ENCODE data around the gene CEP152. TPM values are rescaled to one million over a fixed set of nuclear protein-coding genes. Genes with fewer than 3 reads are reported as not detected.
A peak's percentile ranks its signal among the peaks of the same experiment; 100 is the strongest.

Gene CEP152
- total RNA-seq, 2 experiments from 2014 or later, result 34.4 to 42.2 TPM

- peaks cover 3% of the 10 kb centered on the region for H3K27me3 Mint-ChIP-seq
- no peaks in the 10 kb centered on the region for H3K4me1 Mint-ChIP-seq
- no peak overlapping the region for H3K27ac Mint-ChIP-seq
- H3K9me3 Mint-ChIP-seq (ENCODE audit: low read depth), result no peaks in the 10 kb centered on the region
- H3K4me3 Mint-ChIP-seq, result no peak overlapping the region
- no peak for DNase-seq
- ChIA-PET POLR2A (no interaction called here), CTCF (no interaction called here)
- intact Hi-C loops (cut with DNase I, micrococcal nuclease), result no loop called here
- ATAC-seq, result no peak
- H3K36me3 Mint-ChIP-seq (ENCODE audit: low read depth), result no peaks in the 10 kb centered on the region
Measured at GRCh38 chr15:48842501-48842900, 31.6 kb upstream of the CEP152 start.

- no peak for DNase-seq
- Mint-ChIP-seq H3K27me3 (peaks cover 14% of the 10 kb centered on the region), H3K27ac (no peak overlapping the region), H3K4me3 (no peak overlapping the region), H3K36me3 (ENCODE audit: low read depth) (no peaks in the 10 kb centered on the region), H3K4me1 (no peaks in the 10 kb centered on the region), H3K9me3 (ENCODE audit: low read depth) (peaks cover 12% of the 10 kb centered on the region)
- no peak for ATAC-seq
- CTCF ChIA-PET, result no interaction called here
- intact Hi-C loops (cut with DNase I, micrococcal nuclease), result no loop called here
- POLR2A ChIA-PET, result no interaction called here
Measured at GRCh38 chr15:48834756-48835155, 23.9 kb upstream of the CEP152 start.

- Mint-ChIP-seq H3K27me3 (peaks cover 16% of the 10 kb centered on the region), H3K27ac (no peak overlapping the region), H3K4me3 (no peak overlapping the region), H3K36me3 (ENCODE audit: low read depth) (no peaks in the 10 kb centered on the region), H3K9me3 (ENCODE audit: low read depth) (peaks cover 12% of the 10 kb centered on the region), H3K4me1 (no peaks in the 10 kb centered on the region)
- POLR2A ChIA-PET, result no interaction called here
- DNase-seq, result no peak
- intact Hi-C loops (cut with DNase I, micrococcal nuclease), result no loop called here
- CTCF ChIA-PET, result interaction anchor here (0.6 kb wide), 1 partner anchor 424 kb away, joined by 3 read pairs; no protein-coding TSS in a partner anchor
- ATAC-seq, result no peak
Measured at GRCh38 chr15:48833526-48834239, 22.8 kb upstream of the CEP152 start.

- intact Hi-C loops (cut with DNase I, micrococcal nuclease), result no loop called here
- Mint-ChIP-seq H3K36me3 (ENCODE audit: low read depth) (no peaks in the 10 kb centered on the region), H3K4me3 (no peak overlapping the region), H3K27ac (no peak overlapping the region), H3K9me3 (ENCODE audit: low read depth) (peaks cover 12% of the 10 kb centered on the region), H3K27me3 (peaks cover 14% of the 10 kb centered on the region), H3K4me1 (no peaks in the 10 kb centered on the region)
- ChIA-PET CTCF (no interaction called here), POLR2A (no interaction called here)
- ATAC-seq (no peak), DNase-seq (no peak)
Measured at GRCh38 chr15:48832648-48833047, 21.8 kb upstream of the CEP152 start.

- H3K27me3 Mint-ChIP-seq, result peaks cover 9% of the 10 kb centered on the region
- H3K9me3 Mint-ChIP-seq (ENCODE audit: low read depth), result peaks cover 12% of the 10 kb centered on the region
- intact Hi-C loops (cut with DNase I, micrococcal nuclease), result no loop called here
- CTCF ChIA-PET, result no interaction called here
- no peak overlapping the region for H3K27ac Mint-ChIP-seq
- POLR2A ChIA-PET, result no interaction called here
- peaks cover 8% of the 10 kb centered on the region for H3K4me1 Mint-ChIP-seq
- ATAC-seq (no peak), DNase-seq (no peak)
- H3K36me3 Mint-ChIP-seq (ENCODE audit: low read depth), result no peaks in the 10 kb centered on the region
- H3K4me3 Mint-ChIP-seq, result no peak overlapping the region
Measured at GRCh38 chr15:48828906-48829305, 18.0 kb upstream of the CEP152 start.

- POLR2A ChIA-PET, result no interaction called here
- peaks cover 12% of the 10 kb centered on the region for H3K9me3 Mint-ChIP-seq (ENCODE audit: low read depth)
- ATAC-seq (no peak), DNase-seq (no peak)
- intact Hi-C loops (cut with DNase I, micrococcal nuclease), result no loop called here
- peaks cover 8% of the 10 kb centered on the region for H3K4me1 Mint-ChIP-seq
- no peak overlapping the region for H3K27ac Mint-ChIP-seq
- H3K27me3 Mint-ChIP-seq, result peaks cover 9% of the 10 kb centered on the region
- no peaks in the 10 kb centered on the region for H3K36me3 Mint-ChIP-seq (ENCODE audit: low read depth)
- no peak overlapping the region for H3K4me3 Mint-ChIP-seq
- CTCF ChIA-PET, result no interaction called here
Measured at GRCh38 chr15:48828471-48828870, 17.6 kb upstream of the CEP152 start.

- intact Hi-C loops (cut with DNase I, micrococcal nuclease), result no loop called here
- POLR2A ChIA-PET, result no interaction called here
- Mint-ChIP-seq H3K36me3 (ENCODE audit: low read depth) (no peaks in the 10 kb centered on the region), H3K4me1 (peaks cover 8% of the 10 kb centered on the region), H3K4me3 (no peak overlapping the region), H3K27me3 (peaks cover 8% of the 10 kb centered on the region), H3K27ac (no peak overlapping the region), H3K9me3 (ENCODE audit: low read depth) (no peaks in the 10 kb centered on the region)
- ATAC-seq, result no peak
- CTCF ChIA-PET, result interaction anchor here (0.6 to 1.0 kb wide), 2 partner anchors 14 to 473 kb away, joined by 4 to 5 read pairs; partner anchors contain the start of gene CEP152
- DNase-seq, result no peak
Measured at GRCh38 chr15:48825075-48825474, 14.2 kb upstream of the CEP152 start.

GRCh38 chr15:48823706-48824105 lies 12.8 kb upstream of the CEP152 start:
- Mint-ChIP-seq H3K4me1 (peaks cover 8% of the 10 kb centered on the region), H3K27me3 (peaks cover 2% of the 10 kb centered on the region), H3K4me3 (no peak overlapping the region), H3K9me3 (ENCODE audit: low read depth) (no peaks in the 10 kb centered on the region), H3K27ac (no peak overlapping the region), H3K36me3 (ENCODE audit: low read depth) (no peaks in the 10 kb centered on the region)
- intact Hi-C loops (cut with DNase I, micrococcal nuclease), result no loop called here
- ATAC-seq (no peak), DNase-seq (no peak)
- POLR2A ChIA-PET, result no interaction called here
- CTCF ChIA-PET, result no interaction called here

- ChIA-PET POLR2A (no interaction called here), CTCF (no interaction called here)
- no peaks in the 10 kb centered on the region for H3K9me3 Mint-ChIP-seq (ENCODE audit: low read depth)
- H3K36me3 Mint-ChIP-seq (ENCODE audit: low read depth), result no peaks in the 10 kb centered on the region
- H3K4me1 Mint-ChIP-seq, result peaks cover 8% of the 10 kb centered on the region
- ATAC-seq, result no peak
- intact Hi-C loops (cut with DNase I, micrococcal nuclease), result no loop called here
- H3K27ac Mint-ChIP-seq, result no peak overlapping the region
- peaks cover 2% of the 10 kb centered on the region for H3K27me3 Mint-ChIP-seq
- DNase-seq, result no peak
- no peak overlapping the region for H3K4me3 Mint-ChIP-seq
Measured at GRCh38 chr15:48823237-48823636, 12.4 kb upstream of the CEP152 start.

- intact Hi-C loops (cut with DNase I, micrococcal nuclease), result loop anchor here in 1 of 2 experiments (5.0 kb wide), 1 partner anchor 233 kb away; the partner anchor contains the start of gene SECISBP2L
- ChIA-PET POLR2A (interaction anchor here (0.7 kb wide), 1 partner anchor 111 kb away, joined by 8 read pairs; no protein-coding TSS in a partner anchor), CTCF (interaction anchor here (0.7 to 1.5 kb wide), 2 partner anchors 38 to 161 kb away, joined by 3 to 4 read pairs; no protein-coding TSS in a partner anchor)
- no peak for ATAC-seq
- Mint-ChIP-seq H3K4me1 (peaks cover 12% of the 10 kb centered on the region), H3K27ac (no peak overlapping the region), H3K27me3 (no peaks in the 10 kb centered on the region), H3K4me3 (no peak overlapping the region), H3K9me3 (ENCODE audit: low read depth) (no peaks in the 10 kb centered on the region), H3K36me3 (ENCODE audit: low read depth) (no peaks in the 10 kb centered on the region)
- DNase-seq, result peak; percentile 17
Measured at GRCh38 chr15:48814286-48814685, 3.4 kb upstream of the CEP152 start.

GRCh38 chr15:48811325-48811958 lies 573 bp upstream of the CEP152 start:
- DNase-seq, result no peak
- Mint-ChIP-seq H3K4me3 (peak overlapping the region; percentile 79), H3K4me1 (peaks cover 20% of the 10 kb centered on the region), H3K27ac (peak overlapping the region; percentile 27), H3K36me3 (ENCODE audit: low read depth) (peaks cover 4% of the 10 kb centered on the region), H3K27me3 (no peaks in the 10 kb centered on the region), H3K9me3 (ENCODE audit: low read depth) (no peaks in the 10 kb centered on the region)
- ChIA-PET POLR2A (interaction anchor here (0.5 to 1.1 kb wide), 5 partner anchors 67 to 359 kb away, joined by 3 to 8 read pairs (median 3); partner anchors contain the start of genes COPS2, EID1, GALK2 and SECISBP2L), CTCF (interaction anchor here (0.6 to 1.6 kb wide), 13 partner anchors 9 to 476 kb away, joined by 3 to 8 read pairs (median 4); partner anchors contain the start of gene SECISBP2L)
- intact Hi-C loops (cut with DNase I, micrococcal nuclease), result loop anchor here (1.0 to 5.0 kb wide), 11 partner anchors 67 to 1613 kb away; partner anchors contain the start of genes COPS2 (in 2 of the 2), EID1 (in 2 of the 2), SECISBP2L (in 2 of the 2) and FAM227B (in 1 of the 2)
- no peak for ATAC-seq

GRCh38 chr15:48806151-48806550 lies 4.7 kb downstream of the CEP152 start:
- intact Hi-C loops (cut with DNase I, micrococcal nuclease), result no loop called here
- DNase-seq (no peak), ATAC-seq (no peak)
- Mint-ChIP-seq H3K9me3 (ENCODE audit: low read depth) (no peaks in the 10 kb centered on the region), H3K36me3 (ENCODE audit: low read depth) (peaks cover 31% of the 10 kb centered on the region), H3K4me1 (peaks cover 32% of the 10 kb centered on the region), H3K27ac (no peak overlapping the region), H3K4me3 (no peak overlapping the region), H3K27me3 (no peaks in the 10 kb centered on the region)
- ChIA-PET CTCF (no interaction called here), POLR2A (interaction anchor here (0.5 to 0.9 kb wide), 3 partner anchors 16 to 216 kb away, joined by 3 to 6 read pairs (median 3); no protein-coding TSS in a partner anchor)
